Measurements from ENCODE around the gene VWC2L.

VWC2L gene

DNA sequence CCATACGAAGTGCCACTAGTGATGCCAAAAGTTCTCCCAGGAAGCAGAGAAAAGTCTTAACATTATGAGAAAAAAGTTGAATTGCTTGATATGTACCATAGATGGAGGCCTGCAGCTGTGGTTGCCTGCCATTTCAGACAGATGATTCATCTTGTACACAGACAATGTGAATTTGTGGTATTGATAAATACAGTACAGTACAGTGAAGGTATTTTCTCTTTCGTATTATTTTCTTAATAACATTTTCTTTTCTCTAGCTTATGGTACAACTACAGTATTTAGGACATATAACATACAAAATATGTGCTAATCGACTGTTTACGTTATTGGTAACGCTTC lies 33.6 kb upstream of the VWC2L start:
- H3K4me3 ChIP-seq (ENCODE audit: low read depth, low read length): no peak overlapping the region
- no peak overlapping the region for H3K27ac ChIP-seq
- no peaks in the 10 kb centered on the region for H3K9me3 ChIP-seq (ENCODE audit: severe bottlenecking)
- TF ChIP-seq, protein P1, sequence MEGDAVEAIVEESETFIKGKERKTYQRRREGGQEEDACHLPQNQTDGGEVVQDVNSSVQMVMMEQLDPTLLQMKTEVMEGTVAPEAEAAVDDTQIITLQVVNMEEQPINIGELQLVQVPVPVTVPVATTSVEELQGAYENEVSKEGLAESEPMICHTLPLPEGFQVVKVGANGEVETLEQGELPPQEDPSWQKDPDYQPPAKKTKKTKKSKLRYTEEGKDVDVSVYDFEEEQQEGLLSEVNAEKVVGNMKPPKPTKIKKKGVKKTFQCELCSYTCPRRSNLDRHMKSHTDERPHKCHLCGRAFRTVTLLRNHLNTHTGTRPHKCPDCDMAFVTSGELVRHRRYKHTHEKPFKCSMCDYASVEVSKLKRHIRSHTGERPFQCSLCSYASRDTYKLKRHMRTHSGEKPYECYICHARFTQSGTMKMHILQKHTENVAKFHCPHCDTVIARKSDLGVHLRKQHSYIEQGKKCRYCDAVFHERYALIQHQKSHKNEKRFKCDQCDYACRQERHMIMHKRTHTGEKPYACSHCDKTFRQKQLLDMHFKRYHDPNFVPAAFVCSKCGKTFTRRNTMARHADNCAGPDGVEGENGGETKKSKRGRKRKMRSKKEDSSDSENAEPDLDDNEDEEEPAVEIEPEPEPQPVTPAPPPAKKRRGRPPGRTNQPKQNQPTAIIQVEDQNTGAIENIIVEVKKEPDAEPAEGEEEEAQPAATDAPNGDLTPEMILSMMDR (IDR thresholded peaks at IDR 0.05; ENCODE audit: low read depth, low read length): no peak
- no peaks in the 10 kb centered on the region for H3K36me3 ChIP-seq
- no peak for DNase-seq
- H3K27me3 ChIP-seq (ENCODE audit: insufficient read depth, low read depth, severe bottlenecking): no peaks in the 10 kb centered on the region

DNA sequence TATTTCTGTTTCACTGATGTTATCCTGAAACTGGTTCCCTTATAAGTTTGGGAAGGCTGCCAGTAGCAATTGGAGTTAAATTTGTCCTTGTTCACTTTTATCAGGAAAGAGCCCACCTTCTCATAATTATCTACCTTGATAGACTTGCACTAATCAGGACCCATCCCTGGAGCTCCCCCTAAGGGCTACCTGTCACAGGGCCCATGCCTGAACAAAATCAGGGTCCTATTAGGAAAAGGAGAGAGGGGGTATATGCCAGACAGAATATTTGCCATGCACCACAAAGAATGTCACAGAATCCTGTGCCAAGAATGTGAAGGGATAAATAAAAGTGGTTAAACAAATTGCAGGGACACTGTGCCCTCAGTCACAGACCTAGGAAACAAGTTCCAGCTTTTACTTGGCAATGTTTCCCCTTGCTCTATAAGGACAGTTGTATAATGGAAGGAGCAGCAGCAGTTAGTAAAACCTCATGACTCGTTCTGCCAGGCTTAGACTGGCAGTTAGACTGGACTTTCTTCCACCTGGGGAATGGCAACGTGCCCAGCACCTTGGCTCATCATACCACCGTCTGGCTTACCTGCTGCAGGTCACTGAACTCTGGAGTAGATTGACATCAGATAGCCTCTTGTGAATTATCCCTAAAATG lies 32.3 kb upstream of the VWC2L start:
- Histone ChIP-seq H3K4me3 (ENCODE audit: low read depth, low read length) (no peak overlapping the region), H3K27ac (no peak overlapping the region), H3K27me3 (ENCODE audit: insufficient read depth, low read depth, severe bottlenecking) (no peaks in the 10 kb centered on the region), H3K9me3 (ENCODE audit: severe bottlenecking) (no peaks in the 10 kb centered on the region), H3K36me3 (no peaks in the 10 kb centered on the region)
- TF ChIP-seq, protein P1 (IDR thresholded peaks at IDR 0.05; ENCODE audit: low read depth, low read length): no peak
- DNase-seq: no peak

DNA sequence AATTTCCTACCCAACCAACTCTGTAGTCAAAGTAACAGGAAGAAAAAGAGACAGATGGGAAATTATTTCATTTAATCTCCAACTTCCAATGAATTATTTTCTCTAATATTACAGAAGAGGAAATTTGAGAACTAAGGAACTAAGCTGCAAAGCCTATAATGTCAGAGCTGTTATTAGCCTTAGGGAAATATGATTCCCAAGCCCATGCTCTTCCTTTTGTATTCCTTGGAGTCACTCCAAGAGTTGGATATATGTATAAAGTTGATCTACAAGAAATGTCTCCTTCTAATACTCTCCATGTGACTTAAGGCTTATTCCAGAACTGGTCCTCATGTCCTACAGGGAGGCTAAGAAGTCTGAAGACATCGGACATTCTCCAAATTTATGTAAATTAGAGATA lies 31.6 kb upstream of the VWC2L start:
- DNase-seq: no peak

DNA sequence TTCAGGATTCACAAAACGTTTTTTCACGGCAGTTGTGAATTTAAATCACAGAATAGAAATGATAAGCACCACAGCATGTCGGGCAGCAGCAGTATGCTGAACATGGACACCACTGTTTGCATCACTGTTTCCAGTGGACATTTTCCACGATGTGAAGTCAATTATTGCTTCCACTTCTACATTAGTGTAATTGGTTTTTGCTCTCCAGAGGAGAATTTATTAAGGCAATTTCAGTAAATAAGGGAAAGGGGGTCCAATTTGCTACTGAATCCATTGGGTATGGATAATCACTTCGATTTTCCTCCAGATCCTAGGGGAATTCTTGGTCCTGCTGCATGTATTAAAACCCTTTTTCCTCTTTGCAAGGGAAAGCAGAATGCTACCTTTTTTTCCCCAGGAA lies 30.2 kb upstream of the VWC2L start:
- Histone ChIP-seq H3K27ac (no peak overlapping the region), H3K4me3 (ENCODE audit: low read depth, low read length) (no peak overlapping the region), H3K9me3 (ENCODE audit: severe bottlenecking) (no peaks in the 10 kb centered on the region), H3K27me3 (ENCODE audit: insufficient read depth, low read depth, severe bottlenecking) (no peaks in the 10 kb centered on the region), H3K36me3 (no peaks in the 10 kb centered on the region)
- DNase-seq: no peak
- TF ChIP-seq, protein P1 (IDR thresholded peaks at IDR 0.05; ENCODE audit: low read depth, low read length): no peak

More for the DNA sequence above, 31.6 kb upstream of the VWC2L start:
- no peaks in the 10 kb centered on the region for H3K36me3 ChIP-seq
- TF ChIP-seq, protein P1 (IDR thresholded peaks at IDR 0.05; ENCODE audit: low read depth, low read length): no peak
- no peaks in the 10 kb centered on the region for H3K9me3 ChIP-seq (ENCODE audit: severe bottlenecking)
- no peak overlapping the region for H3K4me3 ChIP-seq (ENCODE audit: low read depth, low read length)
- H3K27ac ChIP-seq: no peak overlapping the region
- no peaks in the 10 kb centered on the region for H3K27me3 ChIP-seq (ENCODE audit: insufficient read depth, low read depth, severe bottlenecking)

DNA sequence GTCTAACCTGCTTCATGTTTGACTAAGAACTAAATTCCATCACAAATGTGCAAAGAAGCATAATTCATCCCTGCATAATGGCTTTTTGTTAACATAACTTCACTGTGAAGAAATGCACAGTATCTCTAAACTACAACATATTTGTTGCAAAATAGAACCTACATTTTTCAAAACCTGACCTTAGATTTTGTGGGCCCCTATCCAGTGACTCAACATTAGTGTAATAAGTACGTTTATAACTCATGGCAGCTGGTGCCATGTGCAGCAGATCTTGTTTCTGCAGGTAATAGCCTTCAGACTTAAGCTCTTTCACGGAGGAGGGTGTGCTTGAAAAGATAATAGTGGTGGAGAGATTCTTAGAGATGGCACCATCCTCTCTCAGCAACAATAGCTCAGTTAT lies 28.6 kb upstream of the VWC2L start:
- no peaks in the 10 kb centered on the region for H3K27me3 ChIP-seq (ENCODE audit: insufficient read depth, low read depth, severe bottlenecking)
- DNase-seq: no peak
- no peak overlapping the region for H3K27ac ChIP-seq
- no peaks in the 10 kb centered on the region for H3K9me3 ChIP-seq (ENCODE audit: severe bottlenecking)
- TF ChIP-seq, protein P1 (IDR thresholded peaks at IDR 0.05; ENCODE audit: low read depth, low read length): no peak
- no peak overlapping the region for H3K4me3 ChIP-seq (ENCODE audit: low read depth, low read length)
- H3K36me3 ChIP-seq: no peaks in the 10 kb centered on the region

DNA sequence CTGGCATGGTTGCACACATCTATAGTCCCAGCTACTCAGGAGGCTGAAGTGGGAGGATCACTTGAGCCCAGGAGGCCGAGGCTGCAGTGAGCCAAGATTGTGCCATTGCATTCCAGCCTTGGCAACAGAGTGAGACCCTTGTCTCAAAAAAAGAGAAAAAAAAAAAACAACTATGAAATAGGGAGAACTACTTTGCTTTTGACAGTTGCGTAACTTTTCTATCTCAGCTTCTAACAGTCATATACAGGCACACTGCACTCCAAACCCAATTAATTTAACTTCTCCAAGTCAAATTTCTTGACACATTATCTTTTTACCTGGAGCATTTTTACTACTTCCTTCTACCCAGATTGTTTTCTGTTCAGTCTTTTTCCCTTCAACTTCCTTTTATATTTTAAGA lies 24.1 kb upstream of the VWC2L start:
- DNase-seq: no peak
- TF ChIP-seq, protein P1 (IDR thresholded peaks at IDR 0.05; ENCODE audit: low read depth, low read length): no peak
- no peak overlapping the region for H3K27ac ChIP-seq

More for the DNA sequence above, 24.1 kb upstream of the VWC2L start:
- Histone ChIP-seq H3K4me3 (ENCODE audit: low read depth, low read length) (no peak overlapping the region), H3K9me3 (ENCODE audit: severe bottlenecking) (no peaks in the 10 kb centered on the region), H3K27me3 (ENCODE audit: insufficient read depth, low read depth, severe bottlenecking) (no peaks in the 10 kb centered on the region), H3K36me3 (no peaks in the 10 kb centered on the region)

All from WERI-Rb-1 (cell line).